ENCODE data around the gene PROX1. TPM values are rescaled to one million over a fixed set of nuclear protein-coding genes. Genes with fewer than 3 reads are reported as not detected.

Gene PROX1
- total and polyA plus RNA-seq, 2 of the 4 experiments (the other 2 are of a cell fraction) = under 0.01 to 0.02 TPM

DNA sequence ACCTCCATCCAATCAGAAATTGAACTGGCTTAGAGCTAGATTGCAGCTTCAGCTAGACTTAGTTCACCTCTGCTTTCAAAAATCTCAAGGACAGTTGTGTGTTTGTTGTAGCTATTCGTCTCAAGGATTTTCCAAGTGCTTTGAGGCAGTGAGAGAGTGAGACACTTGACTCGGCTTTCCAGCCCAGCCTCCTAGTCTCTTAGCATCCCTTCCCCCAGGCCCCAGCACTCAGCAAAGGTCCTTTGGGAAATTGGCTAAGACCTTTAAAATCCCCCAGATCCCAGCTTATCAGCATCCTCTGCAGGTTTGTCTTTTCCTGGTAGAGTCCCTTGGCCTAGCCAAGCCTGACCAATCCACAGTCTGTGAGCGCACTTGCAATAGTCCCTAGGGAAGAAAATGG lies 47.9 kb upstream of the PROX1 start:
- H3K9ac ChIP-seq (ENCODE audit: low read depth, low read length) = no peak overlapping the region
- no peaks in the 10 kb centered on the region for H3K4me1 ChIP-seq (ENCODE audit: control insufficient read depth, insufficient read depth, low read length)
- dilution Hi-C loops (cut with HindIII; ENCODE audit: low sequenced_read_pairs, unreplicated experiment) = no loop called here
- BruUV-seq (replicated peaks) = no TSS peak
- no peaks in the 10 kb centered on the region for H3K9me1 ChIP-seq (ENCODE audit: insufficient read depth, low read length)
- H2BK5ac ChIP-seq (ENCODE audit: low read depth, low read length, poor library complexity, severe bottlenecking) = no peak overlapping the region
- TF ChIP-seq MAFK (IDR thresholded peaks at IDR 0.05; ENCODE audit: low read depth, low read length) (no peak), FOS (IDR thresholded peaks at IDR 0.05; ENCODE audit: low read depth, low read length) (no peak), CEBPB (IDR thresholded peaks at IDR 0.05; ENCODE audit: low read depth, low read length) (no peak), CHD1 (IDR thresholded peaks at IDR 0.05; ENCODE audit: low read depth, low read length) (no peak), RAD21 (IDR thresholded peaks at IDR 0.05; ENCODE audit: low read length) (no peak), MXI1 (IDR thresholded peaks at IDR 0.05; ENCODE audit: borderline replicate concordance, low read depth, low read length) (no peak), BHLHE40 (IDR thresholded peaks at IDR 0.05; ENCODE audit: low read depth, low read length) (no peak), MAZ (IDR thresholded peaks at IDR 0.05; ENCODE audit: borderline replicate concordance, low read depth, low read length) (no peak)
- TF ChIP-seq, protein P1, sequence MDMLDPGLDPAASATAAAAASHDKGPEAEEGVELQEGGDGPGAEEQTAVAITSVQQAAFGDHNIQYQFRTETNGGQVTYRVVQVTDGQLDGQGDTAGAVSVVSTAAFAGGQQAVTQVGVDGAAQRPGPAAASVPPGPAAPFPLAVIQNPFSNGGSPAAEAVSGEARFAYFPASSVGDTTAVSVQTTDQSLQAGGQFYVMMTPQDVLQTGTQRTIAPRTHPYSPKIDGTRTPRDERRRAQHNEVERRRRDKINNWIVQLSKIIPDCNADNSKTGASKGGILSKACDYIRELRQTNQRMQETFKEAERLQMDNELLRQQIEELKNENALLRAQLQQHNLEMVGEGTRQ (IDR thresholded peaks at IDR 0.05; ENCODE audit: low read depth, low read length) = no peak
- TF ChIP-seq, protein P2, sequence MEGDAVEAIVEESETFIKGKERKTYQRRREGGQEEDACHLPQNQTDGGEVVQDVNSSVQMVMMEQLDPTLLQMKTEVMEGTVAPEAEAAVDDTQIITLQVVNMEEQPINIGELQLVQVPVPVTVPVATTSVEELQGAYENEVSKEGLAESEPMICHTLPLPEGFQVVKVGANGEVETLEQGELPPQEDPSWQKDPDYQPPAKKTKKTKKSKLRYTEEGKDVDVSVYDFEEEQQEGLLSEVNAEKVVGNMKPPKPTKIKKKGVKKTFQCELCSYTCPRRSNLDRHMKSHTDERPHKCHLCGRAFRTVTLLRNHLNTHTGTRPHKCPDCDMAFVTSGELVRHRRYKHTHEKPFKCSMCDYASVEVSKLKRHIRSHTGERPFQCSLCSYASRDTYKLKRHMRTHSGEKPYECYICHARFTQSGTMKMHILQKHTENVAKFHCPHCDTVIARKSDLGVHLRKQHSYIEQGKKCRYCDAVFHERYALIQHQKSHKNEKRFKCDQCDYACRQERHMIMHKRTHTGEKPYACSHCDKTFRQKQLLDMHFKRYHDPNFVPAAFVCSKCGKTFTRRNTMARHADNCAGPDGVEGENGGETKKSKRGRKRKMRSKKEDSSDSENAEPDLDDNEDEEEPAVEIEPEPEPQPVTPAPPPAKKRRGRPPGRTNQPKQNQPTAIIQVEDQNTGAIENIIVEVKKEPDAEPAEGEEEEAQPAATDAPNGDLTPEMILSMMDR (conservative IDR thresholded peaks at IDR 0.05; ENCODE audit: low read depth, low read length) = no peak
- H3K18ac ChIP-seq (ENCODE audit: low read depth, low read length) = no peak overlapping the region
- intact Hi-C loops (cut with micrococcal nuclease) = no loop called here
- ATAC-seq (ENCODE audit: low read depth) = no peak
- DNase-seq = no peak
- H2AK9ac ChIP-seq (replicated peaks; ENCODE audit: low read depth, low read length, poor library complexity) = peak overlapping the region; percentile 24
- ChIA-PET POLR2A (ENCODE audit: unreplicated experiment) (no interaction called here), CTCF (no interaction called here)
- H2AK5ac ChIP-seq (ENCODE audit: low read depth, low read length) = no peak overlapping the region
- no peak overlapping the region for H2BK20ac ChIP-seq (ENCODE audit: low read depth, low read length)
- no peaks in the 10 kb centered on the region for H3K9me3 ChIP-seq (ENCODE audit: control insufficient read depth, insufficient read depth, low read length)
- H4K20me1 ChIP-seq (ENCODE audit: insufficient read depth, low read length) = no peaks in the 10 kb centered on the region
- H3K4ac ChIP-seq (ENCODE audit: low read depth, low read length) = no peak overlapping the region
- no peak overlapping the region for H4K8ac ChIP-seq (ENCODE audit: low read depth in 2 of 2, low read length in 2 of 2)
- H3K27me3 ChIP-seq (ENCODE audit: control insufficient read depth, insufficient read depth, low read length) = no peaks in the 10 kb centered on the region
- no peak overlapping the region for H2AFZ ChIP-seq (replicated peaks; ENCODE audit: low read length, poor library complexity)
- no peak overlapping the region for H3K56ac ChIP-seq (ENCODE audit: extremely low read depth, insufficient read depth, low read length)
- WGBS, 2 experiments (ENCODE audit: extremely low coverage in 2 of 2, insufficient read length in 1 of 2) = 60% methylated on average over 1 of the region's 3 CpGs; no CpG with 5 or more reads in 1 of the 2 experiments
- no peak overlapping the region for H4K5ac ChIP-seq (ENCODE audit: low read depth, low read length)
- in situ Hi-C loops (cut with MboI; ENCODE audit: low sequenced_read_pairs) = no loop called here
- no peak overlapping the region for H2BK15ac ChIP-seq (ENCODE audit: low read depth, low read length)
- no peak overlapping the region for H2BK120ac ChIP-seq (ENCODE audit: low read depth, low read length)
- no peaks in the 10 kb centered on the region for H3K79me1 ChIP-seq (ENCODE audit: low read depth in 1 of 2, low read length in 2 of 2)
- H3K23ac ChIP-seq (ENCODE audit: low read depth, low read length) = no peak overlapping the region
- no peak overlapping the region for H3K27ac ChIP-seq (ENCODE audit: insufficient read depth, low read length)
- H3K4me3 ChIP-seq (ENCODE audit: insufficient read depth, low read depth, low read length) = no peak overlapping the region
- H3K36me3 ChIP-seq (ENCODE audit: control insufficient read depth, insufficient read depth, low read length) = no peaks in the 10 kb centered on the region
- H3K14ac ChIP-seq (replicated peaks; ENCODE audit: low read depth, low read length) = no peak overlapping the region
- no peak overlapping the region for H4K91ac ChIP-seq (ENCODE audit: insufficient read depth, low read depth, low read length)
- H3K4me2 ChIP-seq (ENCODE audit: low read depth, low read length) = no peak overlapping the region

Data from IMR-90 (cell line).